Measurements from ENCODE around the gene NEUROG1. TPM values are rescaled to one million over a fixed set of nuclear protein-coding genes. Genes with fewer than 3 reads are reported as not detected.

Gene NEUROG1
- polyA plus RNA-seq, 1 experiment, result not detected

GRCh38 chr5:135526924-135527323, 8.8 kb downstream of the NEUROG1 start:
- DNase-seq (ENCODE audit: low read depth, low spot score), result no peak
- CTCF ChIA-PET, result no interaction called here
- POLR2A ChIA-PET, result no interaction called here
- no peak overlapping the region for H3K4me3 ChIP-seq (ENCODE audit: low read depth, low read length)
- H3K27me3 ChIP-seq (ENCODE audit: control insufficient read depth, insufficient read depth, low read length), result peaks cover 25% of the 10 kb centered on the region
- TF ChIP-seq, protein P1, sequence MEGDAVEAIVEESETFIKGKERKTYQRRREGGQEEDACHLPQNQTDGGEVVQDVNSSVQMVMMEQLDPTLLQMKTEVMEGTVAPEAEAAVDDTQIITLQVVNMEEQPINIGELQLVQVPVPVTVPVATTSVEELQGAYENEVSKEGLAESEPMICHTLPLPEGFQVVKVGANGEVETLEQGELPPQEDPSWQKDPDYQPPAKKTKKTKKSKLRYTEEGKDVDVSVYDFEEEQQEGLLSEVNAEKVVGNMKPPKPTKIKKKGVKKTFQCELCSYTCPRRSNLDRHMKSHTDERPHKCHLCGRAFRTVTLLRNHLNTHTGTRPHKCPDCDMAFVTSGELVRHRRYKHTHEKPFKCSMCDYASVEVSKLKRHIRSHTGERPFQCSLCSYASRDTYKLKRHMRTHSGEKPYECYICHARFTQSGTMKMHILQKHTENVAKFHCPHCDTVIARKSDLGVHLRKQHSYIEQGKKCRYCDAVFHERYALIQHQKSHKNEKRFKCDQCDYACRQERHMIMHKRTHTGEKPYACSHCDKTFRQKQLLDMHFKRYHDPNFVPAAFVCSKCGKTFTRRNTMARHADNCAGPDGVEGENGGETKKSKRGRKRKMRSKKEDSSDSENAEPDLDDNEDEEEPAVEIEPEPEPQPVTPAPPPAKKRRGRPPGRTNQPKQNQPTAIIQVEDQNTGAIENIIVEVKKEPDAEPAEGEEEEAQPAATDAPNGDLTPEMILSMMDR (IDR thresholded peaks at IDR 0.05; ENCODE audit: low read depth, low read length), result no peak
- no peak overlapping the region for H3K27ac ChIP-seq (ENCODE audit: low read depth, low read length)
- no peaks in the 10 kb centered on the region for H3K9me3 ChIP-seq (ENCODE audit: control insufficient read depth, insufficient read depth, low read length)

GRCh38 chr5:135521964-135522363, 13.8 kb downstream of the NEUROG1 start:
- Histone ChIP-seq H3K4me3 (ENCODE audit: low read depth, low read length) (no peak overlapping the region), H3K27me3 (ENCODE audit: control insufficient read depth, insufficient read depth, low read length) (peaks cover 5% of the 10 kb centered on the region), H3K27ac (ENCODE audit: low read depth, low read length) (no peak overlapping the region), H3K9me3 (ENCODE audit: control insufficient read depth, insufficient read depth, low read length) (no peaks in the 10 kb centered on the region)
- TF ChIP-seq, protein P1 (IDR thresholded peaks at IDR 0.05; ENCODE audit: low read depth, low read length), result no peak
- ChIA-PET POLR2A (no interaction called here), CTCF (interaction anchor here (2.0 to 2.2 kb wide), 2 partner anchors 30 to 39 kb away, joined by 6 to 7 read pairs; no protein-coding TSS in a partner anchor)
- no peak for DNase-seq (ENCODE audit: low read depth, low spot score)

GRCh38 chr5:135517631-135518030, 18.1 kb downstream of the NEUROG1 start:
- Histone ChIP-seq H3K27me3 (ENCODE audit: control insufficient read depth, insufficient read depth, low read length) (no peaks in the 10 kb centered on the region), H3K27ac (ENCODE audit: low read depth, low read length) (no peak overlapping the region), H3K4me3 (ENCODE audit: low read depth, low read length) (no peak overlapping the region), H3K9me3 (ENCODE audit: control insufficient read depth, insufficient read depth, low read length) (no peaks in the 10 kb centered on the region)
- no peak for DNase-seq (ENCODE audit: low read depth, low spot score)
- POLR2A ChIA-PET, result no interaction called here
- CTCF ChIA-PET, result interaction anchor here (1.3 to 1.8 kb wide), 3 partner anchors 43 to 51 kb away, joined by 4 to 5 read pairs (median 4); no protein-coding TSS in a partner anchor
- TF ChIP-seq, protein P1 (IDR thresholded peaks at IDR 0.05; ENCODE audit: low read depth, low read length), result no peak

GRCh38 chr5:135514116-135514515, 21.6 kb downstream of the NEUROG1 start:
- TF ChIP-seq, protein P1 (IDR thresholded peaks at IDR 0.05; ENCODE audit: low read depth, low read length), result no peak
- no peak for DNase-seq (ENCODE audit: low read depth, low spot score)
- H3K9me3 ChIP-seq (ENCODE audit: control insufficient read depth, insufficient read depth, low read length), result no peaks in the 10 kb centered on the region
- no peak overlapping the region for H3K27ac ChIP-seq (ENCODE audit: low read depth, low read length)
- CTCF ChIA-PET, result interaction anchor here (1.7 kb wide), 1 partner anchor 52 kb away, joined by 5 read pairs; no protein-coding TSS in a partner anchor
- POLR2A ChIA-PET, result no interaction called here
- peaks cover 14% of the 10 kb centered on the region for H3K27me3 ChIP-seq (ENCODE audit: control insufficient read depth, insufficient read depth, low read length)
- H3K4me3 ChIP-seq (ENCODE audit: low read depth, low read length), result no peak overlapping the region

- TF ChIP-seq, protein P1 (IDR thresholded peaks at IDR 0.05; ENCODE audit: low read depth, low read length), result no peak
- DNase-seq (ENCODE audit: low read depth, low spot score), result no peak
- H3K27me3 ChIP-seq (ENCODE audit: control insufficient read depth, insufficient read depth, low read length), result peaks cover 27% of the 10 kb centered on the region
- ChIA-PET POLR2A (no interaction called here), CTCF (interaction anchor here (0.6 to 0.8 kb wide), 2 partner anchors 46 to 54 kb away, joined by 3 to 4 read pairs; no protein-coding TSS in a partner anchor)
- H3K9me3 ChIP-seq (ENCODE audit: control insufficient read depth, insufficient read depth, low read length), result no peaks in the 10 kb centered on the region
- no peak overlapping the region for H3K27ac ChIP-seq (ENCODE audit: low read depth, low read length)
- H3K4me3 ChIP-seq (ENCODE audit: low read depth, low read length), result no peak overlapping the region
Measured at GRCh38 chr5:135511761-135512575, 23.8 kb downstream of the NEUROG1 start.
